ENCODE measurements around the gene PGR. TPM values are rescaled to one million over a fixed set of nuclear protein-coding genes. Genes with fewer than 3 reads are reported as not detected.

Gene PGR
- total and polyA plus RNA-seq, 2 experiments from 2014 or later: 0.18 TPM; not detected in 1

DNA sequence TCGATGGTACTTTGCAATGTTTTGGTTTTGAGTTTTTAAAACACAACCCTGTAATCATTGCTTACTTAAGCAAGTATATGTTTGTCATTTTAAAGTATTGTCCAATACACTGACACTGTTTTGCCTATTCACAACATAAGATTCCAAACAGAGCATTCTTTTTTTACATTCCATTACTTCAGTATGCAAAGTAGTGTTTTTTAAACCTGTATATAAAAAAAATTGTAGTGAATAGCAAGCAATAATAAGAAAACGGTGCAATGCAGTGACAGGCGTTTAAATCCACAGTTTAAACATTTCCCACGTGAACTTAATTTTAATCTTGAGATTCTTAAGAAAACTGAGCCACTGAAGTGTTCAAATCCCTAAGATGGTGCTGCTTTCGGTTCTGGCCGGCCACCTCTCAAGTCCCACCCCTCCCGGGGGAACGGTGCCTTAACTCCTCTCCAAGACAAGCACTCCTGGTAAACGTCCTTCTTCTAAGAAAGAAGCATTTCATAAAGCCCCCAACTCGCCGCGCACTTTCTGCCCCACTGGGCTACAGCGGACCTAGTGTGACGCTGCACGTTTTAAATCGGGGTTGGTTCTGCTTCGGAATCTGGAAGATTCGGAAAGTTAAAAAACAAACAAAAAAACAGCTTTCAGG, 2.9 kb downstream of the PGR start:
- Histone ChIP-seq H3K4me3 (peak overlapping the region; percentile 40), H3K36me3 (no peaks in the 10 kb centered on the region), H3K27me3 (peaks cover 96% of the 10 kb centered on the region), H3K27ac (no peak overlapping the region), H3K9me3 (ENCODE audit: low read depth) (no peaks in the 10 kb centered on the region), H3K4me1 (ENCODE audit: low read depth) (no peaks in the 10 kb centered on the region)
- DNase-seq (ENCODE audit: low read depth in 1 of 2, low spot score in 1 of 2): peak; percentile 19 to 43
- TF ChIP-seq, protein P1, sequence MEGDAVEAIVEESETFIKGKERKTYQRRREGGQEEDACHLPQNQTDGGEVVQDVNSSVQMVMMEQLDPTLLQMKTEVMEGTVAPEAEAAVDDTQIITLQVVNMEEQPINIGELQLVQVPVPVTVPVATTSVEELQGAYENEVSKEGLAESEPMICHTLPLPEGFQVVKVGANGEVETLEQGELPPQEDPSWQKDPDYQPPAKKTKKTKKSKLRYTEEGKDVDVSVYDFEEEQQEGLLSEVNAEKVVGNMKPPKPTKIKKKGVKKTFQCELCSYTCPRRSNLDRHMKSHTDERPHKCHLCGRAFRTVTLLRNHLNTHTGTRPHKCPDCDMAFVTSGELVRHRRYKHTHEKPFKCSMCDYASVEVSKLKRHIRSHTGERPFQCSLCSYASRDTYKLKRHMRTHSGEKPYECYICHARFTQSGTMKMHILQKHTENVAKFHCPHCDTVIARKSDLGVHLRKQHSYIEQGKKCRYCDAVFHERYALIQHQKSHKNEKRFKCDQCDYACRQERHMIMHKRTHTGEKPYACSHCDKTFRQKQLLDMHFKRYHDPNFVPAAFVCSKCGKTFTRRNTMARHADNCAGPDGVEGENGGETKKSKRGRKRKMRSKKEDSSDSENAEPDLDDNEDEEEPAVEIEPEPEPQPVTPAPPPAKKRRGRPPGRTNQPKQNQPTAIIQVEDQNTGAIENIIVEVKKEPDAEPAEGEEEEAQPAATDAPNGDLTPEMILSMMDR (IDR thresholded peaks at IDR 0.05; ENCODE audit: low read depth, low read length): no peak

DNA sequence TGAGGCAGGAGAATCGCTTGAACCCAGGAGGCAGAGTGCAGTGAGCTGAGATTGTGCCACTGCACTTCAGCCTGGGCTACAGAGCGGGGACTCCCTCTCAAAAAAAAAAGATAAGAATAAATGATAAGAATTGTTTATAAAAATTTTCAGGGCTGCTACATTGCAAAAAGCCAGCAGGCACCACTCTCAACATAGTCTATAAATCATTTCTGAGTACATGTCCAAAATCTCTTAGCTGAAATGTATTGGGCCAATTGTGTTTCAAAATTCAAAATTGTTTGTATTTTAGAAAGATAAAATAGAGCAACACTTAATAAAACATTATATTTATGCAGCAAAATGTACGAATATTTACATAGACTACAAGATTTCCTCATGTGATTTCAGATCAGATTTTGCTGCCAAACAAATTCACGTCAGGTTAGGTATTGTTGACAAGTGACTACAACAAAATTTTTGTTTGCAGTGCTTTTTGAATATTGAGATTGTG, 13.9 kb downstream of the PGR start:
- H3K27ac ChIP-seq: no peak overlapping the region

DNA sequence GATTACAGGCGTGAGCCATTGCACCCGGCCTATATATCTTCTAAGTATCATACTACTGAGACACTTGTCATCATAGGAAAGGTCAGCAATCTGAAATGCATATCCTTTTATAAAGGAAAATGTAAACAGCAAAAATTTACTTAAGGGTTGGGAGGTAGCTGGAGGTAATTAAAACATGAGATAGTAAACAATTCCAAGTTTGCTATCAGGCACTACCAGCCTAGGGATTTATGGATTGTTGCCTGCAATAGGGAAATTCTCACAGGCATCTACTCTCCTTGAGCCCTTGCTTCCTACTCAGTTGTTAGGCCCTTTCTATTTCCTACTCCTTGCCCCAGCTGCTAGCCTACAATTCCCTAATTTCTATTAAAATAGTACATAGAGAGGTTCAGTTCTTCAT, 16.1 kb downstream of the PGR start:
- Histone ChIP-seq H3K27ac (no peak overlapping the region), H3K9me3 (ENCODE audit: low read depth) (no peaks in the 10 kb centered on the region), H3K4me1 (ENCODE audit: low read depth) (no peaks in the 10 kb centered on the region), H3K36me3 (no peaks in the 10 kb centered on the region), H3K27me3 (no peaks in the 10 kb centered on the region), H3K4me3 (no peak overlapping the region)
- TF ChIP-seq, protein P1 (IDR thresholded peaks at IDR 0.05; ENCODE audit: low read depth, low read length): no peak
- no peak for DNase-seq (ENCODE audit: low read depth in 1 of 2, low spot score in 1 of 2)

More for the DNA sequence above, 13.9 kb downstream of the PGR start:
- no peak for DNase-seq (ENCODE audit: low read depth in 1 of 2, low spot score in 1 of 2)
- Histone ChIP-seq H3K27me3 (peaks cover 5% of the 10 kb centered on the region), H3K9me3 (ENCODE audit: low read depth) (no peaks in the 10 kb centered on the region), H3K4me1 (ENCODE audit: low read depth) (no peaks in the 10 kb centered on the region), H3K4me3 (no peak overlapping the region), H3K36me3 (no peaks in the 10 kb centered on the region)
- TF ChIP-seq, protein P1 (IDR thresholded peaks at IDR 0.05; ENCODE audit: low read depth, low read length): no peak

DNA sequence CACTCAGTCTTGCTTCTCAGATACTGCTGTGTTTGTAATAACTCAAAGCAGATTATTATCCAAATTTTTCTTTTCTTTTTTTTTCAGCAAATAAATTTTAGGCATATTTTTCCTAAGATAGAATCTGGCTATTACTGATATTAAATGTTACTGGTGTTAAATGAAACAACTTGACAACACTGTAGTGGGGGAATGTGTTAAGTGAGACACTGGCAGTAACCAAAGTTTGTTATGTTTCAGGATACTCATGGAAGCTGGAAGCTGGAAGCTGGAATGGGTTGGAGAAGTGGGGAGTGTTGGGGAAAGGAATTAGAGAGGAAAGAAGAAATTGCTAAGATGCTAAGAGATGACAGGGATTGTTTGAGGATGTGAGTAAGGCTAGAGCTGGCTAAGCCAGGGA, 24.9 kb downstream of the PGR start:
- Histone ChIP-seq H3K9me3 (ENCODE audit: low read depth) (no peaks in the 10 kb centered on the region), H3K27me3 (no peaks in the 10 kb centered on the region), H3K4me1 (ENCODE audit: low read depth) (no peaks in the 10 kb centered on the region), H3K4me3 (no peak overlapping the region), H3K36me3 (no peaks in the 10 kb centered on the region), H3K27ac (no peak overlapping the region)
- DNase-seq (ENCODE audit: low read depth in 1 of 2, low spot score in 1 of 2): no peak
- TF ChIP-seq, protein P1 (IDR thresholded peaks at IDR 0.05; ENCODE audit: low read depth, low read length): no peak

DNA sequence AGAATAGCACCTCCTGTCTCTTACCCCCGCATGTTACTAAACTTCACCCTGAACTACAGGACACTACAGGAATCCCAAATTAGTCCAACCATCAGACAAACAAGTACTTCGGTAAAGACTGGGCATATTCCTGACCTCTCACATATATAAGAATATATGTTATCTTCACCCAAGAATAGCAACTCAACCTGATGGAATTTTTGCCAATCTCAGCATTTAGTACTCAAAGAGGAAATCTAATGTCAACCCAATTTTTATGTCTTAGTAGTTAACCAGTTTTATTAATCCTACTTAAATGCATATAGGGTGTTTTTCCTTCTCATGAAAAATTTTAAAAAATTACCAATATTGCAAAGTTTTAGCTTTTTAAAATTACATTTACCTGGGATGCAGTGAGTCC, 26.2 kb downstream of the PGR start:
- H3K9me3 ChIP-seq (ENCODE audit: low read depth): no peaks in the 10 kb centered on the region
- no peak overlapping the region for H3K4me3 ChIP-seq
- no peaks in the 10 kb centered on the region for H3K36me3 ChIP-seq
- no peak overlapping the region for H3K27ac ChIP-seq
- no peak for DNase-seq (ENCODE audit: low read depth in 1 of 2, low spot score in 1 of 2)
- TF ChIP-seq, protein P1 (IDR thresholded peaks at IDR 0.05; ENCODE audit: low read depth, low read length): no peak
- H3K4me1 ChIP-seq (ENCODE audit: low read depth): no peaks in the 10 kb centered on the region
- H3K27me3 ChIP-seq: no peaks in the 10 kb centered on the region
